ENCODE measurements around the gene ACOT11. TPM values are rescaled to one million over a fixed set of nuclear protein-coding genes. Genes with fewer than 3 reads are reported as not detected.

ACOT11 gene
- polyA plus RNA-seq, 1 experiment, result 2.4 TPM

GRCh38 chr1:54543729-54544496 is 4.1 kb upstream of the ACOT11 start:
- CTCF ChIA-PET, result interaction anchor here (0.5 kb wide), 1 partner anchor 70 kb away, joined by 3 read pairs; no protein-coding TSS in a partner anchor
- POLR2A ChIA-PET, result no interaction called here
- no peak overlapping the region for H3K4me3 ChIP-seq (ENCODE audit: low read depth, low read length)
- no peak for DNase-seq (ENCODE audit: low read depth)
- no peaks in the 10 kb centered on the region for H3K27me3 ChIP-seq (ENCODE audit: control insufficient read depth, insufficient read depth, low read length)
- no peak for TF ChIP-seq CTCF (IDR thresholded peaks at IDR 0.05; ENCODE audit: insufficient read depth, low read depth, low read length)
- H3K36me3 ChIP-seq (ENCODE audit: control insufficient read depth, insufficient read depth, low read length), result no peaks in the 10 kb centered on the region

- TF ChIP-seq CTCF (IDR thresholded peaks at IDR 0.05; ENCODE audit: insufficient read depth, low read depth, low read length), result no peak
- Histone ChIP-seq H3K27me3 (ENCODE audit: control insufficient read depth, insufficient read depth, low read length) (no peaks in the 10 kb centered on the region), H3K36me3 (ENCODE audit: control insufficient read depth, insufficient read depth, low read length) (no peaks in the 10 kb centered on the region), H3K4me3 (ENCODE audit: low read depth, low read length) (no peak overlapping the region)
- CTCF ChIA-PET, result interaction anchor here (0.6 to 0.7 kb wide), 2 partner anchors 8 to 13 kb away, joined by 3 read pairs; no protein-coding TSS in a partner anchor
- no peak for DNase-seq (ENCODE audit: low read depth)
- POLR2A ChIA-PET, result interaction anchor here (0.5 kb wide), 1 partner anchor 429 kb away, joined by 3 read pairs; no protein-coding TSS in a partner anchor
These were observed 2.0 kb upstream of the ACOT11 start for GRCh38 chr1:54545916-54546635.

GRCh38 chr1:54546651-54547401 is 1.2 kb upstream of the ACOT11 start:
- no peaks in the 10 kb centered on the region for H3K27me3 ChIP-seq (ENCODE audit: control insufficient read depth, insufficient read depth, low read length)
- ChIA-PET POLR2A (interaction anchor here (0.5 kb wide), 1 partner anchor 429 kb away, joined by 3 read pairs; no protein-coding TSS in a partner anchor), CTCF (interaction anchor here (0.6 to 1.7 kb wide), 4 partner anchors 9 to 14 kb away, joined by 3 to 6 read pairs (median 4); no protein-coding TSS in a partner anchor)
- no peak for TF ChIP-seq CTCF (IDR thresholded peaks at IDR 0.05; ENCODE audit: insufficient read depth, low read depth, low read length)
- no peak overlapping the region for H3K4me3 ChIP-seq (ENCODE audit: low read depth, low read length)
- no peak for DNase-seq (ENCODE audit: low read depth)
- H3K36me3 ChIP-seq (ENCODE audit: control insufficient read depth, insufficient read depth, low read length), result no peaks in the 10 kb centered on the region

GRCh38 chr1:54548389-54549044 is 489 bp downstream of the ACOT11 start:
- TF ChIP-seq CTCF (IDR thresholded peaks at IDR 0.05; ENCODE audit: insufficient read depth, low read depth, low read length), result no peak
- ChIA-PET POLR2A (no interaction called here), CTCF (interaction anchor here (0.6 to 1.7 kb wide), 6 partner anchors 9 to 50 kb away, joined by 3 to 6 read pairs (median 4); no protein-coding TSS in a partner anchor)
- DNase-seq (ENCODE audit: low read depth), result no peak
- no peaks in the 10 kb centered on the region for H3K27me3 ChIP-seq (ENCODE audit: control insufficient read depth, insufficient read depth, low read length)
- H3K36me3 ChIP-seq (ENCODE audit: control insufficient read depth, insufficient read depth, low read length), result no peaks in the 10 kb centered on the region
- H3K4me3 ChIP-seq (ENCODE audit: low read depth, low read length), result no peak overlapping the region; the same call in 1 of the 2 replicates

Measured in BJ (cell line).